K562 (cell line): ENCODE measurements around the gene MICAL2. TPM values are rescaled to one million over a fixed set of nuclear protein-coding genes. Genes with fewer than 3 reads are reported as not detected.

Experiments
- ATAC-seq: fragments of 200-7000 bp; cut with Tn5 transposase; 3 replicates; pipeline ENCODE4 v1.9.1; 2020; ENCODE audit warnings: moderate library complexity
- BruUV-seq: library from RNA; stranded (reverse); fragments of 400-500 nt; replicated peaks from 2 replicates; lab custom pipeline; 2021; lab: Mats Ljungman, UMichigan
- CTCF ChIA-PET: fragments of 300-600 bp; formaldehyde crosslinking; extraction: SDS; loops from one replicate; lab custom pipeline; 2021; ENCODE audit warnings: low intra/inter-chr PET ratio; lab: Yijun Ruan, JAX
- POLR2A ChIA-PET: fragments of 300-600, 350-650 bp; sonication (Branson Sonifier 250); formaldehyde crosslinking; extraction: SDS; loops from one replicate; lab custom pipeline; 2021; ENCODE audit warnings: antibody characterized with exemption, inconsistent platforms; lab: Yijun Ruan, JAX
- DNase-seq, 4 experiments: peaks; one replicate each; pipeline versions ENCODE4 v3.0.0 to v3.0.0-alpha.2; 2011 to 2018; ENCODE audit warnings: low spot score in 3 of 4, mixed read lengths in 3 of 4; ENCODE audit errors: extremely low read depth in 1 of 4
- FAIRE-seq: peaks from 2 replicates; lab custom pipeline; 2011; peaks lifted over from hg19 to GRCh38; lab: Jason Lieb, UNC
- H2AFZ ChIP-seq: 2 replicates; pipeline ENCODE4 v1.6.0; 2011; ENCODE audit warnings: low read depth, low read length, control low read depth, inconsistent platforms
- H3K27ac ChIP-seq: fragments of 200-600 bp; 3 replicates; pipeline ENCODE4 v1.8.0; 2011; ENCODE audit warnings: low read depth, mild to moderate bottlenecking, control low read depth, inconsistent platforms, low read length, moderate library complexity, mixed read lengths; ENCODE audit errors: extremely low read depth
- H3K27me3 ChIP-seq, 2 experiments: fragments of 300-600 bp in 1 of 2; 2 replicates in 1 of 2; 3 replicates in 1 of 2; pipeline versions ENCODE4 v1.6.0 to v1.8.0; 2011; ENCODE audit warnings: inconsistent platforms in 2 of 2, low read length in 2 of 2, mild to moderate bottlenecking in 1 of 2, mixed read lengths in 1 of 2, moderate library complexity in 1 of 2; ENCODE audit not compliant: control insufficient read depth in 2 of 2, insufficient read depth in 2 of 2
- H3K36me3 ChIP-seq: fragments of 300-600 bp; 3 replicates; pipeline ENCODE4 v1.8.0; 2011; ENCODE audit warnings: mild to moderate bottlenecking, low read length, inconsistent platforms; ENCODE audit not compliant: control insufficient read depth, insufficient read depth
- H3K4me1 ChIP-seq, 2 experiments: fragments of 200-600 bp in 1 of 2; replicated peaks in 1 of 2; 2 replicates in 1 of 2; 3 replicates in 1 of 2; pipeline versions ENCODE4 v1.5.1 to v1.8.0; 2011; ENCODE audit warnings: inconsistent platforms in 2 of 2, low read length in 2 of 2, mild to moderate bottlenecking in 1 of 2, mixed read lengths in 1 of 2, moderate library complexity in 1 of 2; ENCODE audit not compliant: control insufficient read depth in 2 of 2, insufficient read depth in 2 of 2
- H3K4me2 ChIP-seq: 2 replicates; pipeline ENCODE4 v1.6.1; 2011; ENCODE audit warnings: low read length, control low read depth, inconsistent platforms, mixed read lengths; ENCODE audit not compliant: insufficient read depth
- H3K4me3 ChIP-seq: fragments of 200-600 bp; sonication (generic), shearing (Covaris generic); 2 replicates; pipeline ENCODE4 v1.5.1; 2016; ENCODE audit warnings: control low read depth, inconsistent platforms
- H3K79me2 ChIP-seq: fragments of 200-600 bp; 3 replicates; pipeline ENCODE4 v1.8.0; 2011; ENCODE audit warnings: low read length, inconsistent platforms; ENCODE audit not compliant: control insufficient read depth, insufficient read depth
- H3K9ac ChIP-seq, 2 experiments: 2 replicates each; pipeline versions ENCODE4 v1.6.0 to v1.6.1; 2011; ENCODE audit warnings: low read depth in 2 of 2, low read length in 2 of 2, control low read depth in 1 of 2, inconsistent platforms in 1 of 2, mild to moderate bottlenecking in 1 of 2, mixed read lengths in 1 of 2; ENCODE audit not compliant: insufficient read depth in 1 of 2
- H3K9me1 ChIP-seq: one replicate; pipeline ENCODE4 v1.6.0; 2011; ENCODE audit warnings: inconsistent platforms, mild to moderate bottlenecking, low read length, moderate library complexity; ENCODE audit not compliant: control insufficient read depth, insufficient read depth
- H3K9me3 ChIP-seq: replicated peaks from 2 replicates; pipeline ENCODE4 v1.5.1; 2011; ENCODE audit warnings: low read depth, low read length, inconsistent platforms; ENCODE audit not compliant: control insufficient read depth, insufficient read depth
- H4K20me1 ChIP-seq: replicated peaks from 2 replicates; pipeline ENCODE4 v1.6.1; 2011; ENCODE audit warnings: low read length, inconsistent platforms, mixed read lengths; ENCODE audit not compliant: control insufficient read depth, insufficient read depth
- ID3 ChIP-seq, 2 experiments: fragments of 250-450 bp in 1 of 2; fragments of 450-650 bp in 1 of 2; sonication (Bioruptor Pico) in 1 of 2; IDR thresholded peaks; 2 replicates each; pipeline versions ENCODE4 v1.6.1 to v1.8.0; 2016 to 2021; ENCODE audit warnings: mild to moderate bottlenecking in 2 of 2, moderate library complexity in 2 of 2, missing compliant biosample characterization in 1 of 2, missing genetic modification characterization in 1 of 2
- MCM2 ChIP-seq: fragments of 450-650 bp; IDR thresholded peaks from 2 replicates; pipeline ENCODE4 v1.6.1; 2017; ENCODE audit warnings: low read depth, mild to moderate bottlenecking
- PRDM10 ChIP-seq: fragments of 450-650 bp; IDR thresholded peaks from 2 replicates; pipeline ENCODE4 v1.6.1; 2018; ENCODE audit not compliant: partially characterized antibody
- SOX6 ChIP-seq: fragments of 450-650 bp; IDR thresholded peaks from 2 replicates; pipeline ENCODE4 v1.6.1; 2014; ENCODE audit warnings: mild to moderate bottlenecking
- SREBF2 ChIP-seq: sonication (generic); formaldehyde crosslinking; IDR thresholded peaks from 2 replicates; pipeline ENCODE4 v1.4.0; 2020; ENCODE audit warnings: mild to moderate bottlenecking, missing genetic modification reagents
- STAG1 ChIP-seq: sonication (generic); formaldehyde crosslinking; IDR thresholded peaks from 2 replicates; pipeline ENCODE4 v1.5.0; 2020; ENCODE audit warnings: missing genetic modification reagents, borderline replicate concordance
- ZNF174 ChIP-seq: fragments of 250-450 bp; sonication (Bioruptor Pico); IDR thresholded peaks from 2 replicates; pipeline ENCODE4 v1.4.0; 2020; ENCODE audit warnings: mild to moderate bottlenecking
- ZNF518B ChIP-seq: fragments of 250-450 bp; sonication (Bioruptor Pico); IDR thresholded peaks from 2 replicates; pipeline ENCODE4 v1.5.0; 2021; ENCODE audit warnings: mild to moderate bottlenecking, moderate library complexity
- WGBS: fragments of 100-300 bp; shearing (Covaris generic); methylation state at CpG from one replicate; pipeline ENCODE4 v1.1.6; 2016; ENCODE audit warnings: low coverage, mixed read lengths; ENCODE audit not compliant: insufficient coverage; ENCODE audit errors: missing lambda C conversion rate; 5-methylcytosine and 5-hydroxymethylcytosine counted together
- in situ Hi-C: fragments of 300-500 bp; cut with MboI; formaldehyde crosslinking; loops from 4 replicates; pipeline ENCODE4 v1.15.0; 2018; ENCODE audit warnings: inconsistent platforms, mixed read lengths
- intact Hi-C: fragments of 100-400 bp; cut with micrococcal nuclease; formaldehyde crosslinking; loops from 2 replicates; pipeline ENCODE4 v1.14.2; 2022
- polyA plus RNA-seq, 8 experiments: library from polyadenylated mRNA; depleted of rRNA in 4 of 8; stranded (reverse) in 5 of 8; unstranded in 3 of 8; fragments of >200 nt; fragmentation: Nextera tagmentation in 2 of 8; fragmentation: Illumina TruSeq in 1 of 8; extraction: Ambion mirVana in 2 of 8; extraction: Trizol in 1 of 8; gene quantifications; 2 replicates each; pipeline versions ENCODE4 v1.2.1 to v1.2.3, GENCODE V29; 2011 to 2014; ENCODE audit warnings: inconsistent platforms in 1 of 8, missing spikeins in 1 of 8
- total RNA-seq, 7 experiments: library from RNA; depleted of rRNA in 6 of 7; stranded (reverse); fragments of >200 nt in 6 of 7; fragmentation: Illumina TruSeq in 2 of 7; extraction: Trizol in 2 of 7; gene quantifications; 2 replicates each; pipeline versions ENCODE4 v1.2.1 to v1.2.3, GENCODE V29; 2011 to 2021; ENCODE audit warnings: low replicate concordance in 1 of 7

Gene MICAL2
- total and polyA plus RNA-seq, 9 of the 15 experiments (the other 6 are each of a cell fraction or from before 2014, with no cell fraction given), result 4.7 to 64.2 (median 33.6) TPM

- peak; percentile 39 for TF ChIP-seq PRDM10
These were observed 131.7 kb downstream of the MICAL2 start (continued) for GRCh38 chr11:12241971-12242672.

GRCh38 chr11:12242966-12243365 lies 132.6 kb downstream of the MICAL2 start:
- peaks cover 12 to 17% of the 10 kb centered on the region in 2 experiments; a peak in 4 of 5 replicates for H3K4me1 ChIP-seq
- H3K4me3 ChIP-seq, result no peak overlapping the region
- no TSS peak for BruUV-seq
- no peaks in the 10 kb centered on the region for H3K79me2 ChIP-seq
- POLR2A ChIA-PET, result interaction anchor here (0.6 to 1.2 kb wide), 2 partner anchors 87 to 177 kb away, joined by 3 read pairs; no protein-coding TSS in a partner anchor
- H4K20me1 ChIP-seq, result no peaks in the 10 kb centered on the region
- H2AFZ ChIP-seq, result no peak overlapping the region
- no peak overlapping the region for H3K27ac ChIP-seq
- no peak overlapping the region for H3K9ac ChIP-seq
- CTCF ChIA-PET, result no interaction called here
- H3K27me3 ChIP-seq, result no peaks in the 10 kb centered on the region
- whole genome bisulfite sequencing, result 88% methylated on average over 2 of the region's 2 CpGs
- FAIRE-seq, result peak; percentile 37
- no peak for DNase-seq
- no peaks in the 10 kb centered on the region for H3K9me3 ChIP-seq
- in situ Hi-C loops, result no loop called here
- no peak overlapping the region for H3K4me2 ChIP-seq
- intact Hi-C loops, result no loop called here
- no peak for ATAC-seq
- H3K36me3 ChIP-seq, result peaks cover 26% of the 10 kb centered on the region
- H3K9me1 ChIP-seq, result no peaks in the 10 kb centered on the region
- TF ChIP-seq ID3 (CRISPR knock-in tag; IDR thresholded peaks at IDR 0.05) (no peak), ID3 (tag; IDR thresholded peaks at IDR 0.05) (no peak), SOX6 (no peak), ZNF174 (no peak), ZNF518B (no peak), SREBF2 (no peak), MCM2 (no peak), STAG1 (CRISPR knock-in tag) (no peak)
